ENCODE results near the gene MRPL1. TPM values are rescaled to one million over a fixed set of nuclear protein-coding genes. Genes with fewer than 3 reads are reported as not detected.

MRPL1 gene
- total and polyA plus RNA-seq, 2 donors (not counting 3 experiments of a cell fraction or from before 2014, with no cell fraction given) = 11.5 to 42.9 TPM

DNA sequence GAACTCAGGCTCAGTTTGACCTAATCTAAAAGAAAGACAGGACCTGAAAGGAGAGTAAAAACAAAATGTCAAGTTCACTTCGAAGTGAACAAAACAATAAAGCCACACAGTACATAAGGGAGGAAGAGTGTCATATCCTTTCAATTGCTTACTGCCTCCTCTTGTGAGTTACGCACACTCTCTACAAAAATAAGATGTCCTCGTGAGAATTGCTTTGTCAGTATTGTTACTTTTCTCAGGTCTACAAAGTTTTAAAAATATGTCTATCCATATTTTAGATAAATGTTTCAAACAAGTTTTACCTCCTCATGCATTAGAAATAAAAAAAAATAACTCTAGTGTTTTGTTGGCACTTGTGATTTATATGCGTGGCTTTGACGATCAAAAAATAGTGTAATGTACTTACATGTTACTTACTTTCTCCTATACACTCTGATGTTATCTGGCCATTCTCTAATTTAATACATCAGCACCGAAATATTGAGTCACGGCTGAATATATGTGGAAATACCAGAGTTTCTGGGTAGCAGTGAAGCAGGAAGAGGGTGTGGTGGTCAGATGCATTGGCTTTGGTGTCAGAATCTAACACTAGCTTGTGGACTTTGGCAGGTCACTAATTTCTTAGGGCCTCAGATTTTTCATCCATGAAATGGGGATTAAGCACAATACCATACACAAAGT lies 8.1 kb upstream of the MRPL1 start:
- peak overlapping the region in 1 of 3 experiments; percentile 24 for H3K4me3 ChIP-seq (replicated peaks in 1 of 3; ENCODE audit: insufficient read depth in 1 of 3, low read depth in 1 of 3, low read length in 3 of 3)
- DNase-seq (ENCODE audit: low read depth, low spot score) = peak; percentile 87
- no peaks in the 10 kb centered on the region for H3K79me2 ChIP-seq (ENCODE audit: control insufficient read depth, insufficient read depth, low read length)
- peaks cover 27% of the 10 kb centered on the region for H3K4me1 ChIP-seq (ENCODE audit: control insufficient read depth, extremely low read depth, insufficient read depth, low read length)
- no peaks in the 10 kb centered on the region for H3K27me3 ChIP-seq (ENCODE audit: control insufficient read depth in 2 of 2, insufficient read depth in 2 of 2, low read length in 2 of 2)
- H3K36me3 ChIP-seq (ENCODE audit: control insufficient read depth in 2 of 2, extremely low read depth in 1 of 2, insufficient read depth in 2 of 2, low read length in 2 of 2) = no peaks in the 10 kb centered on the region
- H4K20me1 ChIP-seq (replicated peaks; ENCODE audit: control insufficient read depth, extremely low read depth, insufficient read depth, low read length) = no peaks in the 10 kb centered on the region
- BruUV-seq (replicated peaks) = TSS peak; percentile 95
- peak; percentile 78 for FAIRE-seq
- peak overlapping the region; percentile 75 for H3K9ac ChIP-seq (replicated peaks; ENCODE audit: extremely low read depth, insufficient read depth, low read length)
- ChIA-PET POLR2A (no interaction called here), CTCF (interaction anchor here (0.6 to 1.4 kb wide), 5 partner anchors 8 to 243 kb away, joined by 3 to 4 read pairs (median 3); partner anchors contain the start of gene MRPL1)
- H3K9me1 ChIP-seq (replicated peaks; ENCODE audit: control insufficient read depth, extremely low read depth, insufficient read depth, low read length) = no peaks in the 10 kb centered on the region
- H3K4me2 ChIP-seq (ENCODE audit: insufficient read depth, low read length) = peak overlapping the region; percentile 55
- no peaks in the 10 kb centered on the region for H3K9me3 ChIP-seq (replicated peaks; ENCODE audit: control insufficient read depth, insufficient read depth, low read length)
- H2AFZ ChIP-seq (ENCODE audit: low read depth, low read length) = peak overlapping the region; percentile 25
- peak; percentile 62 for TF ChIP-seq POLR2A (IDR thresholded peaks at IDR 0.05; ENCODE audit: low read depth, low read length)
- TF ChIP-seq JUN (IDR thresholded peaks at IDR 0.05; ENCODE audit: borderline replicate concordance, insufficient read depth, insufficient read length, low read depth) = peak; percentile 35
- no peak for TF ChIP-seq EZH2 (IDR thresholded peaks at IDR 0.05; ENCODE audit: borderline replicate concordance, low read depth, low read length, severe bottlenecking)
- TF ChIP-seq, protein P1, sequence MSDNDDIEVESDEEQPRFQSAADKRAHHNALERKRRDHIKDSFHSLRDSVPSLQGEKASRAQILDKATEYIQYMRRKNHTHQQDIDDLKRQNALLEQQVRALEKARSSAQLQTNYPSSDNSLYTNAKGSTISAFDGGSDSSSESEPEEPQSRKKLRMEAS (IDR thresholded peaks at IDR 0.05; ENCODE audit: insufficient read depth, insufficient read length) = peak; percentile 7
- TF ChIP-seq FOS (IDR thresholded peaks at IDR 0.05; ENCODE audit: borderline replicate concordance, insufficient read depth, low read length) = peak; percentile 41
- TF ChIP-seq GATA2 (IDR thresholded peaks at IDR 0.05; ENCODE audit: insufficient read depth, insufficient read length, low read depth, low read length) = peak; percentile 69
- dilution Hi-C loops (cut with MboI; ENCODE audit: extremely low pct_ligation_motif_present, low sequenced_read_pairs) (no loop called here), intact Hi-C loops (cut with micrococcal nuclease) (loop anchor here (1.0 kb wide), 4 partner anchors 8 to 77 kb away; partner anchors contain the start of gene MRPL1)
- H3K27ac ChIP-seq (ENCODE audit: insufficient read depth, low read depth, low read length) = peak overlapping the region; percentile 89

DNA sequence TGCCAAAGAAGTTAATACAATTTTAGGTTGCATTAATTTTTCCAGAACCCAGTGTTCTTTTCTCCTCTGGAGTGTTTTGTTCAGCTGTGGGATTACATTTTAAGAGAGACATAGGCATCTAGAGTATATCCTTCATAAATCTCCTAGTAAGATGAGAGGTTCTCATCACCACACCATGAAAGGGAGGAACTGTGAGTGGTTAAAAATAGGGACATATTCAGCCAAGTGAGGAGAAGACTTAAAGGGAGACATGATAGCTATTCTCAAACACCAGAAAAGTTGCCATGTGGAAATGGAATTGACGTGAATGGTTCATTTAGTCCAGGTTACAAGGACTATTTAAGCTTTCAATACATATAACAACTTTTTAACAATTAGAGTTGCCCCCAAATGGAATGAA lies 6.5 kb upstream of the MRPL1 start:
- TF ChIP-seq GATA2 (IDR thresholded peaks at IDR 0.05; ENCODE audit: insufficient read depth, insufficient read length, low read depth, low read length) (no peak), POLR2AphosphoS5 (IDR thresholded peaks at IDR 0.05; ENCODE audit: insufficient read depth, low read depth, low read length) (no peak), FOS (IDR thresholded peaks at IDR 0.05; ENCODE audit: borderline replicate concordance, insufficient read depth, low read length) (no peak), EZH2 (IDR thresholded peaks at IDR 0.05; ENCODE audit: borderline replicate concordance, low read depth, low read length, severe bottlenecking) (no peak), MYC (IDR thresholded peaks at IDR 0.05; ENCODE audit: low read depth, low read length) (no peak), JUN (IDR thresholded peaks at IDR 0.05; ENCODE audit: borderline replicate concordance, insufficient read depth, insufficient read length, low read depth) (no peak), POLR2A (IDR thresholded peaks at IDR 0.05; ENCODE audit: low read depth, low read length) (no peak)
- TF ChIP-seq, protein P2, sequence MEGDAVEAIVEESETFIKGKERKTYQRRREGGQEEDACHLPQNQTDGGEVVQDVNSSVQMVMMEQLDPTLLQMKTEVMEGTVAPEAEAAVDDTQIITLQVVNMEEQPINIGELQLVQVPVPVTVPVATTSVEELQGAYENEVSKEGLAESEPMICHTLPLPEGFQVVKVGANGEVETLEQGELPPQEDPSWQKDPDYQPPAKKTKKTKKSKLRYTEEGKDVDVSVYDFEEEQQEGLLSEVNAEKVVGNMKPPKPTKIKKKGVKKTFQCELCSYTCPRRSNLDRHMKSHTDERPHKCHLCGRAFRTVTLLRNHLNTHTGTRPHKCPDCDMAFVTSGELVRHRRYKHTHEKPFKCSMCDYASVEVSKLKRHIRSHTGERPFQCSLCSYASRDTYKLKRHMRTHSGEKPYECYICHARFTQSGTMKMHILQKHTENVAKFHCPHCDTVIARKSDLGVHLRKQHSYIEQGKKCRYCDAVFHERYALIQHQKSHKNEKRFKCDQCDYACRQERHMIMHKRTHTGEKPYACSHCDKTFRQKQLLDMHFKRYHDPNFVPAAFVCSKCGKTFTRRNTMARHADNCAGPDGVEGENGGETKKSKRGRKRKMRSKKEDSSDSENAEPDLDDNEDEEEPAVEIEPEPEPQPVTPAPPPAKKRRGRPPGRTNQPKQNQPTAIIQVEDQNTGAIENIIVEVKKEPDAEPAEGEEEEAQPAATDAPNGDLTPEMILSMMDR (IDR thresholded peaks at IDR 0.05; ENCODE audit: extremely low read depth in 1 of 2, insufficient read depth in 1 of 2, low read depth in 1 of 2, low read length in 2 of 2) = no peak
- TF ChIP-seq, protein P1 (IDR thresholded peaks at IDR 0.05; ENCODE audit: insufficient read depth, insufficient read length) = no peak
- ChIA-PET POLR2A (no interaction called here), CTCF (interaction anchor here (0.8 to 1.4 kb wide), 3 partner anchors 36 to 98 kb away, joined by 3 read pairs; no protein-coding TSS in a partner anchor)
- BruUV-seq (replicated peaks) = no TSS peak
- H3K27me3 ChIP-seq (ENCODE audit: control insufficient read depth in 2 of 2, insufficient read depth in 2 of 2, low read length in 2 of 2) = no peaks in the 10 kb centered on the region
- DNase-seq (ENCODE audit: low read depth, low spot score) (no peak), FAIRE-seq (no peak)
- no peak overlapping the region for H3K27ac ChIP-seq (ENCODE audit: insufficient read depth, low read depth, low read length)
- H4K20me1 ChIP-seq (replicated peaks; ENCODE audit: control insufficient read depth, extremely low read depth, insufficient read depth, low read length) = no peaks in the 10 kb centered on the region
- H3K4me3 ChIP-seq (replicated peaks in 1 of 3; ENCODE audit: insufficient read depth in 1 of 3, low read depth in 1 of 3, low read length in 3 of 3) = no peak overlapping the region
- no peaks in the 10 kb centered on the region for H3K9me3 ChIP-seq (replicated peaks; ENCODE audit: control insufficient read depth, insufficient read depth, low read length)
- dilution Hi-C loops (cut with MboI; ENCODE audit: extremely low pct_ligation_motif_present, low sequenced_read_pairs) = no loop called here
- peak overlapping the region; percentile 75 for H2AFZ ChIP-seq (ENCODE audit: low read depth, low read length)
- no peaks in the 10 kb centered on the region for H3K9me1 ChIP-seq (replicated peaks; ENCODE audit: control insufficient read depth, extremely low read depth, insufficient read depth, low read length)
- peaks cover 27% of the 10 kb centered on the region for H3K4me1 ChIP-seq (ENCODE audit: control insufficient read depth, extremely low read depth, insufficient read depth, low read length)
- no peak overlapping the region for H3K4me2 ChIP-seq (ENCODE audit: insufficient read depth, low read length)
- H3K36me3 ChIP-seq (ENCODE audit: control insufficient read depth in 2 of 2, extremely low read depth in 1 of 2, insufficient read depth in 2 of 2, low read length in 2 of 2) = no peaks in the 10 kb centered on the region
- no peak overlapping the region for H3K9ac ChIP-seq (replicated peaks; ENCODE audit: extremely low read depth, insufficient read depth, low read length)
- intact Hi-C loops (cut with micrococcal nuclease) = no loop called here
- no peaks in the 10 kb centered on the region for H3K79me2 ChIP-seq (ENCODE audit: control insufficient read depth, insufficient read depth, low read length)

All from endothelial cell of umbilical vein (primary cell).